ENCODE measurements around the gene OR2A25.
A peak's percentile ranks its signal among the peaks of the same experiment; 100 is the strongest.

Gene OR2A25

GRCh38 chr7:144074374-144074773 lies 4.8 kb downstream of the OR2A25 start:
- no peak for DNase-seq (ENCODE audit: low spot score)

- DNase-seq (ENCODE audit: low spot score) = no peak
Measured at GRCh38 chr7:144085978-144086377, 16.4 kb downstream of the OR2A25 start, which contains the start of gene OR2A12. Gene OR2A12, plus strand, starts transcription at chr7:144086278. Its CDS starts 8,830 bp downstream, at chr7:144095108.

DNA sequence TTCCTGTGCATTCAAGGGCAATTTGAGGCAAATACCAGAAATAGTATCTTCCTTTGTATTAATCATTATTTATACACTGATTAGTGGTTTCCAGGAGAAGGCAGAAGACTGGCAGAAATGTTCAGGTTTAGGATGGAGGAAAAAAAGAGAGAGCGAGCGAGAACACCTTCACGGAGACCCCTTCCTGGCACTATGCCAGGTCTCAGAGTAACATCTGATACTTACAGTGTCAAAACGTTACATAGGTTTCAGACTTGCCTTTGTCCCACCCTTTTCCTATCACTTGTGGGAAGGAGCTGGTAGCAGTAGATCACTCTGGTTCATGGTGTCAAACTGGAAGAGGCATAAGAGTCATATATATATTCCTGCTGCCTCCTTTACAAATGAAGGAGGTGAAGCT lies 17.1 kb downstream of the OR2A25 start:
- no peak for DNase-seq (ENCODE audit: low spot score)

DNA sequence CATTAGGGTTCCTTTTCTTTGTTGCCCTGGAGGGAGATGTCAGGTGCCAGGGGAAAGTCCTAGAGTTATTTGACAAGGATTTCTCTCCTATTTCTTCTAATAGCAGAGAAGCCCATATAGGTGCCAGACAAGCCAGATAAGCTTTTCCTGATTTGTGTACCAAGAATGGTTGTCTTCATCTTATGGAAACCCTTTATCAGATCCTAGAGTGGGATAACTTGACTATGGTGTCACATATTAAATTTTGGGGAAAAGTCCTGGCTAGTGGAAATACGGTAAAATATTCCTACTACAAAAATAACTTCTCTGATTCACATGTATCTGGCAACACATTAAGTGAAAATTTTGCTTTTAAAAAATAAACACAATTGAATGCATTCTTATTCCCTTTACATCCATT lies 17.6 kb downstream of the OR2A25 start:
- no peak for DNase-seq (ENCODE audit: low spot score)

DNA sequence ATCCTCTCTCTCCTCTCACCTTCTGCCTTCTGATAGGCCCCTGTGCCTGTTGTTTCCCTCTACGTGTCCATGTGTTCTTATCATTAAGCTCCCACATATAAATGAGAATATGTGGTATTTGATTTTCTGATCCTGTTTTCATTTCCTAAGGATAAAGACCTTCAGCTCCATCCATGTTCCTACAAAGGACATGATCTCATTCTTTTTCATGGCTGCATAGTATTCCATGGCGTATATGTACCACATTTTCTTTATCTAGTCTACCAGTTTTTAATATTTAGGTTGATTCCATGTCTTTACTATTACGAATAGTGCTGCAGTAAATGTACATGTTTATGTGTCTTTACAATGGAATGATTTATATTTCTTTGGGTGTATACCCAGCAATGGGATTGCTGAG lies 21.1 kb downstream of the OR2A25 start:
- DNase-seq (ENCODE audit: low spot score) = no peak

DNA sequence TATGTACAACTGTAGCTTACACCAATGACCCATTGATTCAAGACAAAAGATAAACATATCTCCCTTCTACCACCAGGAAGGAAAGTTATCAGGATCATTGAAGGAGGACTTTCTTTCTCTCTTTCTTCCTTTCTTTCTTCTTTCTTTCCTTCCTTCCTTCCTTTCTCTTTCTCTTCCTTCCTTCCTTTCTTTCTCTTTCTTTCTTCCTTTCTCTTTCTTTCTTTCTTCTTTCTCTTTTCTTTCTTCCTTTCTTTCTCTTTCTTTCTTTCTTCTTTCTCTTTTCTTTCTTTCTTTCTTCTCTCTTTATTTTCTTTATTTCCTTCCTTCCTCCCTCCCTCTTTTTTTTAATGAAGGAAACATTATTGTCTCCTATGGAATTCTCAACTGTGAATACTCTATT lies 29.2 kb downstream of the OR2A25 start:
- no peak for DNase-seq (ENCODE audit: low spot score)

- no peak for DNase-seq (ENCODE audit: low spot score)
Measured at GRCh38 chr7:144100607-144101006, 31.0 kb downstream of the OR2A25 start.

DNA sequence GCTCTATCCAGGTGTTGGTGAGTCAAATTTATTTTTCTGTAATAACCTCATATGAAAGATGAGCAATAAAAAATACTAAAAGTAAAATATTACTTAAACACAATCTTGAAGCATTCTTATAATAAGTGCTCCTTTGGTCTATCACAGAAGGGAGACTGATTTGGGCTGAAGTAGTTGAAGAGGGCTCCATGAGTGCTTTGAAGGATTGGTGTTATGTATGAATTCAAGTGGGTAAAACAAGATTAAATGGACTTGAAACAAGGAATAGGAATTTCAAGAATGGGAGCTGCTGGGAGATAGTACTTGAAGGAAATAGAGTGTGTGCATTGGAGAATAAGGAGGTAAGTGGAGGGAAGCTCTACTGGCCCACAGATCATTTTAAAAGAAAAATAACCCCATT lies 32.4 kb downstream of the OR2A25 start:
- no peak for DNase-seq (ENCODE audit: low spot score)

GRCh38 chr7:144105211-144105610 lies 35.6 kb downstream of the OR2A25 start:
- no peak for DNase-seq (ENCODE audit: low spot score)

DNA sequence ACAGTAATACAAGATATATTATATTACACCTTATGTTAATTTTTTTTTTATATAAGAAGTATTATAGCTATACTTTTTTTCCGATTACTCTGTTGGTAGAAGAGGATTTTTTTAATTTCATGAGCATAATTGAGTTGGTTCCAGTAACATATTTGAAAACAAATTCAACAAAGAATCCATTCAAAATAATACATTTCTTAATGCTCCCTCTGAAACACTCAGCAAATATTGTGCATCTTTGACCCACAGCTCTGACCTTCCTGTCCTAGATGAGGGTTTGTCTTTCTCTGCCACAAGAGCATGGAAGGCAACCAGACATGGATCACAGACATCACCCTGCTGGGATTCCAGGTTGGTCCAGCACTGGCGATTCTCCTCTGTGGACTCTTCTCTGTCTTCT lies 39.7 kb downstream of the OR2A25 start, which contains the start of gene OR2A2:
OR2A2 (plus strand) TSS at position 301 of the 400 bp plus-strand sequence; CDS start at position 301, 0 bp downstream.
- no peak for DNase-seq (ENCODE audit: low spot score)

GRCh38 chr7:144110272-144110671 lies 40.7 kb downstream of the OR2A25 start:
- no peak for DNase-seq (ENCODE audit: low spot score)

- no peak for DNase-seq (ENCODE audit: low spot score)
Measured at GRCh38 chr7:144113651-144114050, 44.0 kb downstream of the OR2A25 start.

DNA sequence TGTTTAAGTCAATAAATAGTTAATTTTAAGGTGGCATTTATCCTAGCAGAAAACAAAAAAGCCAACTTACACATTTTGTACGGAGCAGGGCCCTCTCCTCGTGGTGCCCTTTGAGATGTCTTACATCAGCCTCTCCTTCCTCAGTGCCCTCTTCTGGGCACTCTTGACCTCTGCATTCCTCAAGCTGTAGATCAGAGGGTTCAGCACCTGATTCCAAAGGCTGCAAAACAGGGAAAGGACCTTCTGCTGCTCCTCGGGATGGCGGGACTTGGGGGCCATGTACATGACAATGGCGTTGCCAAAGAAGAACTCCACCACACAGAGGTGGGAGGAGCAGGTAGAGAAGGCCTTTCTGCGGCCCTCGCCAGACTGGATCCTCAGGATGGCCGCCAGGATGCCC lies 48.7 kb downstream of the OR2A25 start:
- peak; percentile 5 for DNase-seq (ENCODE audit: low spot score)

GRCh38 chr7:144122876-144123275 lies 53.3 kb downstream of the OR2A25 start, which contains the start of gene OR2A14:
Gene OR2A14, plus strand, starts transcription at chr7:144123176. Its CDS starts 5,937 bp downstream, at chr7:144129113.
- no peak for DNase-seq (ENCODE audit: low spot score)

Data from kidney tubule cell (primary cell).